NCI-H69 (cell line): ENCODE data around the gene KIAA1958.
A peak's percentile ranks its signal among the peaks of the same experiment; 100 is the strongest.

ENCODE experiments used
- DNase-seq: peaks from one replicate; lab custom pipeline; 2025; lab: John Stamatoyannopoulos, UW

Gene KIAA1958

GRCh38 chr9:112530751-112531205, 44.2 kb downstream of the KIAA1958 start:
- DNase-seq = no peak

- no peak for DNase-seq
These were observed 45.1 kb downstream of the KIAA1958 start for GRCh38 chr9:112531666-112532282.

GRCh38 chr9:112532427-112532826, 45.8 kb downstream of the KIAA1958 start:
- DNase-seq = no peak

GRCh38 chr9:112533660-112534059, 47.0 kb downstream of the KIAA1958 start:
- no peak for DNase-seq

- no peak for DNase-seq
These were observed 48.7 kb downstream of the KIAA1958 start for GRCh38 chr9:112535301-112535700.

GRCh38 chr9:112535811-112536210, 49.2 kb downstream of the KIAA1958 start:
- no peak for DNase-seq

GRCh38 chr9:112537561-112537960, 50.9 kb downstream of the KIAA1958 start:
- DNase-seq = no peak

GRCh38 chr9:112540800-112541199, 54.2 kb downstream of the KIAA1958 start:
- DNase-seq = no peak

- no peak for DNase-seq
These were observed 55.1 kb downstream of the KIAA1958 start for GRCh38 chr9:112541685-112542084.

- DNase-seq = peak; percentile 41
These were observed 56.1 kb downstream of the KIAA1958 start for GRCh38 chr9:112542593-112543292.

GRCh38 chr9:112544477-112544876, 57.9 kb downstream of the KIAA1958 start:
- DNase-seq = no peak

GRCh38 chr9:112545237-112545636, 58.6 kb downstream of the KIAA1958 start:
- no peak for DNase-seq

- peak; percentile 29 for DNase-seq
These were observed 59.8 kb downstream of the KIAA1958 start for GRCh38 chr9:112546149-112547012.

GRCh38 chr9:112548051-112548440, 61.4 kb downstream of the KIAA1958 start:
- DNase-seq = no peak

GRCh38 chr9:112548836-112549595, 62.4 kb downstream of the KIAA1958 start:
- DNase-seq = no peak

GRCh38 chr9:112550531-112550930, 63.9 kb downstream of the KIAA1958 start:
- no peak for DNase-seq

- no peak for DNase-seq
These were observed 65.0 kb downstream of the KIAA1958 start for GRCh38 chr9:112551641-112552040.

GRCh38 chr9:112552229-112553056, 65.8 kb downstream of the KIAA1958 start:
- DNase-seq = no peak

GRCh38 chr9:112553256-112553826, 66.7 kb downstream of the KIAA1958 start:
- no peak for DNase-seq

- no peak for DNase-seq
These were observed 67.9 kb downstream of the KIAA1958 start for GRCh38 chr9:112554516-112554915.
